ENCODE results near the gene SORL1.
A peak's percentile ranks its signal among the peaks of the same experiment; 100 is the strongest.

SORL1 gene

DNA sequence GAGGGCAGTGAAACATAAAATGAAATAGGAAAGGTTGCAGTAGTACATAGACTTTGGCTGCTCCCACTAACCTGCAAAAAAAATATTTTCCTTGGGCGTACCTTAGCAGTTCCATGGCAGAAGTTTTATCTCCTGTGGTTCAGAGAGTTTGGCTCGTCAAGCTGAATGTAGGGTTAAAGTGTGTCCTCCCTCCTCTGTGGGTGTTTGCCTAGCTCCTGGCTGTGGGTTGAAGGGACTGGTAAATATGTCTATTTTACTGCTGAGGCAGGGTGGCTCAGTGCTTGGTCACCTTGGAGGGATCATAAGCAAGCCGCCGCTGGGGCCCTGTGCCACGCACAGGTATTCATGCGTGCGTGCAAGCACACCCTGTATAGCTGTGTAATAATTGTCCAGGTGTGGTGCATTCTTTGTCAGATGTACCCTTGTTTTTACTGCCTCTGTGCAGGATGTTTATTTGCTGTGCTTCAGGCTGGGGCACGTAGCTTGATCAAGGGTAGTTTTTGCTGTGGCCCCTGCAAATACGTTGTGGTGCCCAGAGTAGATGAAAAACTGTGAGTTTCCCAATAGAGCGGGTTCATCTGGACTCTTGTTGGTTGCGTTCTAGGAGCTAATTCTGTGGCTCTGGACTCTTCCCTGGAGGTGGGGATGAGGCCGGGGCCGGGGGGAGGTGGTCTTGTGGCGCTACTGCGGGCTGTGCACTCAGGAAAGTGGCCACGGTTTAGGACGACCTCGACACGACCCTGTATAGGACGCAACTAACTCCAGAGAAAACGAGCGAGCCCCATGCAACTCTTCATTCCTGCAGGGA, 732 bp upstream of the SORL1 start:
- DNase-seq = no peak

DNA sequence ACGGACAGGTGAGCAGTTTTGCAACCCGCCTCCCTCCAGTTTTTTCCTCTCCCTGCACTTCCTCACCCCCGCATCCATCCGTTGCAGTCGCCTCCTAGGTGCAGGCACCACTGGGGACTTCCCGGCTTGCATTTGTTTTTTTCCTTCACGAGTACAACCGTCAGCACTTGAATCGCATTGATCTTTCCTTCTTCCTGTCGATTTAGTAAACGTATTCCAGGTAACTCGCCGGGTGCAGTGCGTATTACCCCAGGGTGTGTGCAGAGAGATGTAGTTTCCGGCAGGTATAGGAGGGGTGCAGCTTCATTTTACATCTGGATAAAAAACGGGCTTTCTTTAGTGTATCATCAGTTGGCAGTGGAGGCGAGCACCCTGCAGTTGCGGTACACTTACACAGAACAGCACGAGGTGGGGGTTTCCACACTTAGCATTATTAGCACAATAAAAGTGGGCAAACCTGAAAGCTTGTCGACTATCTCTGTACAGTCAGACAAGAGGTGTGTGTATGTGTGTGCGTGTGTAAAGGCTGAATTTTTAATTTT, 566 bp downstream of the SORL1 start, which contains the start of gene SORL1-AS1:
Gene SORL1-AS1, minus strand, starts transcription at position 359 of the 542 bp plus-strand sequence.
- DNase-seq = no peak

DNA sequence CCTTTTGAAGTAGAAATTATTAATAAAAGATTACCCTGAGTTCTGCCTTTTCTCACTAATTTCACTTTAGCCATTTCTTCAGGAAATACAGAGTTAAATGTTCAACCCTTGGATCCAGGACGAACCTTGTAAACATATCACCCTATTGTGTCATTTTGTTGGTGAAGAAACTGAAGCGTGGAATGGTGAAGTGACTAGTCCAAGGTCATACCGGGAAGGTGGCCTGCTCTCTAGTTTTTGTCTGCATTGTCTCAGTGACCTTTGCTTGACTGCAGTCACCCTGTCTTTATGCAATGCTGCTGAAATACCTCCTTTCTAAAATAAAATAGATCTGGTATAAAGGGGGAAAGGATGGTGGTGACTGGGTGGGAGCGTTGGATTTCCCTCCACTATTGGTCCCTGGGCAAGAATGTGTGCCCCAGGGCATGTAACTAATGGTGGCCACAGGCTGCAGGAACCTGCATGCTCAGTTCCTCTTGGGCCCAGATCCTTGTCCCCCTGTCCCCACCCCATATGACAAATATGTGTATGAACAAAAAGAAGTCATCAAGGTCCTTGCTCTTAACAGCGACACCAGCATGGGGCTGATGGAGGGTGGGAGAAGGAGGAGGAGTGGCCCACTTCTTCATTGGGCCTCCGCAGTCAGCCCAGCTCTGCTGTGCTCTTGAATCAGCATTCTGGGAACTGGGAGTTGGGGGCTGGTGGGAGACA, 1.6 kb downstream of the SORL1 start:
- DNase-seq = no peak

DNA sequence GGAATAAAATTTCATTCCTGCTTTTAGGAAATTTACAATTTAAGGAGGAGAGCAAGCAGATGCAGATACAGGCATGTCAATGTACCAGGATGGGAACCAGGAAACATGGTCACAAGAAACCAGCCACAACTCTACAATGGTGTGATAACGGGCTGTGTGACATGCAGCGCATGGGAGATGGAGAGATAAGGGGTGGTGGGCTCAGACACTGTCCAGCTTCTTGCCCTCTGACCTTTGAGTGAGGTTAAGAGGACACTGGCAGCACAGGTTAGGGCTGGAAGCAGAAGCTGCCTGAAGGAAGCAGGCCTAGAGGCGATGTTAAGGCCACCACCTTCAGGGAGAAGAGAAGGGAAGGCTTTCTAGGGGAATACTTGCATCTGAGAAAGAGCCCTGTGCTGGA, 3.0 kb downstream of the SORL1 start:
- DNase-seq = no peak

DNA sequence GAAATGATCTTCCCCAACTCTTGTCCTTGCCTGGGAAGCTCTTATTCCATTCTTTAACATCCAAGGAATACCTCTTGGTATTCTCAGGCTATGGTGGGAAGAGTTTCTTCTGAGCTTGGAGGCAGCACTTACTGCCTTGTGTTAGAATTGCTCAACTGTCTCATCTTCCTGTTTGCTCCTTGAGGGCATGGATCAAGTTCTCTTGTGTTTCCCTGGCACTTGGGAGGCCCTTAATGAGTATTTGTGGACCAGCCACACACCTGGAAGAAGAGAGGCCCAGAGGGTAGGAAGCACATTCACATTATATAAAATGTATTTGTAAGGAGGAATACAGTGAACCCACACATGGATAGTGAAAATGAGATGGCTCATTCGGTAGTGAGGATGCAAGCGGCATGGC, 4.0 kb downstream of the SORL1 start:
- no peak for DNase-seq

DNA sequence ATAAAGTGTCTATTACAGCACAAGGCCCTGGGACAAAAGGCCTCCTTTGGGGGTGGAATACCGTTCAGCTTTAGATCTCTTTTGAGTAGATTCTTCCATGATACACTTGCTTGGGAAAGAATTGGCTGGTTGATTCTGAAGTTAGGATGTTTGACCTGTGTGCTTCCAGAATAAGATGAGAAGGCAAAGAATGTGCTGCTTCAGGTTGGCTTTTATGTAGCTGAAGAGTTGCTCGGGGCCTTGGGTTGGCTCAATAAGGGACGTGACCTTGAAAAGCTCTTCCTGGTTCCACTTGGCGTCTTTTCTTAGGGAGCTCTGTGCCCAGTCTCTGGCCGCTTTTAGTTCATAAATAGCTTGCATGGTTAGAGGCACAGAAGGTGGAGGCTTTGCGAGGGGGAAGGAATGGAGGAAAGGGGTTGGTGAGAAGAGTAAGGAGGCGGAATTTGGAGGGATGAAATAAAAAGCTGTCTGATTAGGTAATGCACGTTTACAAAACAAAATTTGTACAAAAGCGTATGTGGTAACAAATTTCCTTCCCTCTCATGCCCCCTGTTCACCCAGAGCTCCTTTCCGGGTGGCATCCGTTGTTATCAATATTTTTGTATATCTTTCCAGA, 4.8 kb downstream of the SORL1 start:
- no peak for DNase-seq

DNA sequence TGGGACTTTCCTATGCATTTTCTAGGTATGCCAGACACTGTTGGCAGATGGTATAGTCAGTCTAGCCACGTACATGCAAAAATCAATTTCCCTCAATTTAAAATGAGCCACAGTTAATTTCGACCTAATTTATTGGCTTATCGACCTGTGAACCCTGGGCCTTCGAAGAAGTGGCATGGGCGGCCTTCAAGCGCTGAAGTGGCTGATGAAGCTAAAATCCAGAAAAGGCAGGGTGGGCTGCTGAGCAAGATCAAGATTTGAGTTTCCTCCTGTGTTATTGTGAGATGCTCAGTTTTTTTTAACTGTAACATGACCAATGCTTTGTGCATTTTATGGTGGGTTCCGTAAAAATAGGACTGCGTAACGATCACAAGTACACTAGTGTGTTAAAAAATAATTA, 6.4 kb downstream of the SORL1 start:
- no peak for DNase-seq

DNA sequence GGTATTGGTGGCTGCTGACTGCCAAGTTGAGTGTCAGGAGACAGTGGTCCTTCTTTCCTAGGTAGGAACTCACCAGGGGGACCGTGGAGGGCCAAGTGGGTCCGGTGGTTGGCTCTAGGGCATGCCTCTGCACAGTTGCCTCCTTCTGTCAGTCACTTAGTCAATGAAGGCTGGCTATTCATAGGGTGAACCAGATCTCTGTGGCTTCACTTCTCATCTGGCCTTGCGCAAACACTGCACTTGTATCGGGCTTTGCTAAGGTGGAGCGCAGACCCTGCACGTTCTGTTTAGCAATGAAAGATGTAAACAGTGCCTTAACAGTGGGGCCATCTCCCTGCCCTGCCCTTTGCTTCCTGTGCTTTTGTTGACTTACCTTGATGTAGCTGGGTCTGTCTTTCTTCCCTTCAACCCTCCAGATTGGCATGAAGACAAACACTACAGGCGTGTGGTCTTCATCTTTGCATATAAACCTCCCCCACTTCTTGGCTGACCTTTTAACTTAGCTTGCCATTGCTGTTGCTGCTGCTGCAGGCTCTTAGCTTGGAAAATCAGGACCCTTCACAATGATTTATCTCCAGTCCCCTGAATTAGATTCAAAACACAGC, 7.4 kb downstream of the SORL1 start:
- no peak for DNase-seq

DNA sequence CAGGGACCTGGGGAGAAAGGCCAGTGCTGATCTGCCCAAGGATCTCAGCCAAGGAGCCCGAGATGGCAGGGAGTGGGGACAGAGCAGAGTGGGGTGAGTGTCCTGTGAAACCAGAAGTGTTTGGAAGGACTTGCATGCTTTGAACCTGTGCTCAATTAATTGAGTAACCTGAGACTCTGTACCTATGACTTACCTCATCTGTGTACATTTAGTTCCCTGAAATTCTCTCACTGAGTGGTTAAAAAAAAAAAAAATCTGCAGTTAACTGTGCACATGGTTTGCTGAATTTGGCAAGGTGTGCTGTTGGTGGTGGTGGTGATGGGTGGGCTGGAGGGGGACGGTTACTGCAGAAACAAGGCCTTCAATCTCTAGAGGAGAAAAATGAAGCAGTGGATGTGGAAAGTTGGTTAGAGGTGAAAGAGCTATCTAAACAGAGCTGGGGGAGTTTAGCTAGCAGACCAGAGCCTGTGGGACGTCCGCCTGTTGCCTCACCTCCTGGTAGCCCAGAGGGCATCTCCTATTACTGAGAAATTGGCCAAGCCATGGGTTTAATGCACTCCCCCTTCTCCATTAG, 8.9 kb downstream of the SORL1 start:
- DNase-seq = no peak

DNA sequence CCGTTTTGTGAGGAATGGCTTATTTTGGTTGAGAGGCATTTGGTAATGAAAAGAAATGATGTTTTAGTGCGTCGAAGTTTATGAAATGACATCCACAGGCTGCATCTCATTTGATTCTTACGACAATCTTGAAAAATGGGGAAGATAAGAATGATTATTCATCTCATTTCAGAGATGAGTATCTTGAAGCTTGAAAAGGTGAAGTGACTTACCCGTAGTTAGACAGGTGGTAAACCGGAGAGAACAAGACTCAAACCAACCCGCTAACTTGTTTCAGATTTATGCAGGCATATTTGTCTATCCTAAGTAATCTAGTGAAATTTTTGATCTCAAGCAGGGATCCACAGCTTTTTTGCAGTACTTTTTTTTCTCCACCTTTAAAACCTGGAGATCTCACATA, 9.7 kb downstream of the SORL1 start:
- DNase-seq = no peak

DNA sequence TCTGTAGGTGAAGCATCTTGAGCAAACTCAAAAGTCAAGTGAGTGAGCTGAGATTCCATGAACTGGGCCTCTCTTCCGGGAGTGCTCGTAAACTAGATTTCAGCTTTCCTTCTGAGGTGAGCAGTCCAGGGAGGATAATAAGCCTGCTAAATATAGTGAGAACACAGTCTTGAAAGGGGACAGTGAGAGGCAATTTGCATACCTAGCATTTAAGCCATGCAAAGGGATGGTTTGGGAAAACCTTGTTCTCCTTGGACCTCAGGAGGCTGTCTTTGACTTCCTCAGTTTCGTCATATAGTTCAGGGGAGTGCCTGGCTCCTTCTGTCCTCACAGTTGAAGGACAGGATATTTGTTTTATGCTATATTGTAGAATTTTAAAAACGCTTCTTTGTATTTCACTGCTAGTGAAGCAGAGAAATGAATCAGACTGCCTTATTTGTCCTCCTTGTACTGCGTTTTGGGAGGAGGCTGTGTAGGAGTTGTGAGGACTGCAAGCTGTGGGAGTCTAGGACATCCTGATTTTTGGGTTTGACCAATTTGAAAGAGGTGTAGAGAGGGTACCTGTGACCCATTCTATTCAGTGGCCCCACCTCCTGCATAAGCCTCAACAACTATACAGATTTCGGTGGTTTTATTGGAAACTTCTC, 11.7 kb downstream of the SORL1 start:
- no peak for DNase-seq

DNA sequence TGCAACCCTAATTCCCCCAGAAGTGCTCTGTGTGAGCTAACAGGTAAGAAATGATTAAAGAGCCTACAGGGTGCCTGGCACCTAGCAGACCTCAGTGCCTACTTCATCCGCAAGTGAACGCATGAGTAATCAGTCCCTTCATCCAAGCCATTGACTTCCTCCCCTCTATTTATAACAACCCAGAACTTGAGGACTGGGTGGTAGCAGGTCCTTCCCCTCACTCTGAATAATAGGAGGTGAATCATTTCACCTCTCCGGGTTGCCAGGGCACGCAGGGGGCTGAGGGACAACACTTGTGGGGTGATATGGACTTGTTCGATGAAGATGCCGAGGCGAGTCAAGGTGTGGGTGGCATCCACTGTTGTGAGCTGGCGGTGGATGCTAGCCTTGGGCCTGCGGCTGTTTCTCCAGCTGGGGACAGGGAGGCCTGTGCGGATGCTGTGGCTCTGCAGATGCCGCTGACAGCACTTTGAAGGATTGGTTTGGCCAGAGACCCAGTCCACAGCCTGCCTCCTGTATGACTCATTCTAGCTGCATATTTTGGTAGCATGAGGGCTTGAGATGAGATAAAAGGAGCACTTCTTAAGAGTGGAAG, 12.3 kb downstream of the SORL1 start:
- peak; percentile 46 for DNase-seq

DNA sequence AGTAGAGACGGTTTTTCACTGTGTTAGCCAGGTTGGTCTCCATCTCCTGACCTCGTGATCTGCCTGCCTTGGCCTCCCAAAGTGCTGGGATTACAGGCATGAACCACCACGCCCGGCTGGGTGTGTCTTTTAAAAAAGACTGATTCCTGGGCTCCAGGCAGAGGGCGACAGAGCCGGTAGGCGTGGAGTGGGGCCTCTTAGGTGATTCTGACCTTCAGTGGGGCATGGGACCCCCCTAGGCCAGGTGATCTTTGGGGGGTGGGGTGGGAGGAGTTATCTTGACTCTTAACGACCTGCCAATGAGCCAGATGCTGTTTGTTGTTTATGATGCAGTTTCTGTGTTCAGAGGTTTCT, 13.6 kb downstream of the SORL1 start:
- no peak for DNase-seq

DNA sequence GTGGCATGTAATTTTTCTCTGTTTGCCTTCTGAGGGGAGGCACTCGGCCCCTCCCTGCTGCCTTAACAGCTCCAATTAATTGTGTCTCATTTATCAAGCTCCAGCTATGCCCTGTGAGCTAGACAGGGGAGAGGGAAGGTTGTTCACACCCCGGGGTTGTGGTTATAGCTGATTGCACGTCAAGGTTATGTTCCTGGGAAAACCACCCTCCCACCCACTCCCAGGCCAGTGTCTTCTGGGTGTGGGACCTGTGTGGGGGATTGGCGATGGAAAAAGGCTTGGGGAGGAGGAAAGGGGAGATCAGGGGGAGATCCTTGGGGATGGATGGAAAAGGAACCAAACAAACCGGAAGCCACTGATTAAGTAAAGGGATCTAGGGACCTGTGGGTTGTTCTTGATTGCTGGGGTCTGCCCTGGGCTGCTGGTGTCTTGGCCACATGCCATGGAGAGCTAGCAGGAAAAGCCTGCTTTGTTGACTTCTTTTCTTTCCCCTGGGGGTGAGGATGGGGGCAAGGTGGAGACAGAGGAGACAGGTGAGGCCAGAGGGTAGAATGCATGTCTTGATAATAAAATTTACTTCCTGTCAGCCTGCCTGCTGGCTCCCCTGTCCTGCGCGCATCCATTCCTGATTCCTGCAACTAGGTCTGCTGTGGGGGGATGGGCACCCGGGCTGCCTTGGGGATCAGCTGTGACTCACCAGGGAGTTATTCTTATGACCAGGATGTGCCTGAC, 14.1 kb downstream of the SORL1 start:
- DNase-seq = peak; percentile 61

DNA sequence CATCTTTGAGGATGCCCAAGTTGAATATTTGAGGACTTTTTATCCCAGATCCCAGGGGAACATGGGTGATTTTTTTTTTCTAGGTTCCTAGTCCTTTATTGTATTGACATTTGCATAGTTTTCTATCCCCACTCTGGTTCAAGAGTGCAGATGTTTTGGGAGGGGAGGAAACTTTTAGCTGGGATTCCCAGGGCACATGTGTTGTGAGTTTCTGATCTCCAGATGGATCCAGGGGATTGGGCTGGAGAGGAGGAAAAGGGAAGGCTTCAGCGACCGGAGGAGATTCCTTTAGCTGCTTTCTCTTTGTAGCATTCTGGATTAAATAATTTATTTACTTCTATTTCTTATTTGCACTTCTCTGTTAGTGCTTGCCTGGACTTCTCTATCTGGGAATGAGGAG, 15.4 kb downstream of the SORL1 start:
- no peak for DNase-seq

DNA sequence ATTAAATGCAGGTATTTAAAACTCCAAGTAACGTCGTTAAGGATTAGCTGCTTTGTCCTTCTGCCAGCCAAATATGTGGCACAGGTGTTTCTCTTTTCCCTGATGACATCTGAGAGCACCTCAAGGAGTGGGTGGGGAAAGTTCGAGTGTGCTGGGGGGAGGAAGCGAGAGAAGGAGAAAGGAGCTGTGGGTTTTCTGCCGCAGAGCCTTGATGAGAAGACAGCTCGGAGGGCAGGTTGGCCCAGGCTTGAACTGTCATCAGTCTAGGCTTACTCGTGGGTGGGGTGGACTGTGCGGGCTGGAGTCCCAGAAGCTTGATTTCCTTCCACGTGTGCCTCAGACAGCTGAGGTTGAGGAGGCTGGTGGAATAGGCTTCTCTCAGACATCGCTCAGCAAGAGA, 15.9 kb downstream of the SORL1 start:
- no peak for DNase-seq

DNA sequence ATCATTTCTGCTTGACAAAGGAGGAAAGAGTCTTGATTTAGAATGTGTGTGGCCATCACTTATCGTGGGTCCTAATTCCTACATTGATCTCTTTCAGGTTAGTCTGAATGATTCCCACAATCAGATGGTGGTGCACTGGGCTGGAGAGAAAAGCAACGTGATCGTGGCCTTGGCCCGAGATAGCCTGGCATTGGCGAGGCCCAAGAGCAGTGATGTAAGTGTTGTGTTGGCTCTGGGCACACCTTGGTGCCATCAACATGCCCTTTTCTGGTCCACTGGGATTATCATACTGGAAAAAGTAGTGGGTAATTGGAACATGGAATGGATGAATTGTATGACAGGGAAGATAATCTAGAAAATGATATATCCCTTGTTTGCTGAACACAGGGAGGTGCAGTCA, 17.8 kb downstream of the SORL1 start:
- DNase-seq = no peak

DNA sequence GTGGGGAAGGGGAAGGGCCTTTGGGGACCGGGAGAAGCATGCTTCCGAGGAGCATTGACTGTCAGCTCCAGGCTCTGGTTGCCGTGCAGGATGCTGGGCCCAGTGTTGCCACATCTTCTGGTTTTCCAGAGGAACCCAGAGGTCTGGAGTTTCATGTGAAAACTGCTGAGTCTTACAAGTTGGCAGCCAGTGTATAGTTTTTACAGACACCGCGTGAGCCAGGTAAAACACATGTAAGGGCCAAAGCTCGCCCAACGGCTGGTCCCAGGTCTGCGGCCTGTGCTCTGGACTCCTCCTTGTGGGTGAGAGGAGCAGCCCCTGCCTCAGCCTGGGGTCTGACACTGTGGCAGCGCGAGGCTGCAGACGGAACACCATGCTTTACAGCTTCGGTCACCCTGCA, 19.1 kb downstream of the SORL1 start:
- DNase-seq = no peak

DNA sequence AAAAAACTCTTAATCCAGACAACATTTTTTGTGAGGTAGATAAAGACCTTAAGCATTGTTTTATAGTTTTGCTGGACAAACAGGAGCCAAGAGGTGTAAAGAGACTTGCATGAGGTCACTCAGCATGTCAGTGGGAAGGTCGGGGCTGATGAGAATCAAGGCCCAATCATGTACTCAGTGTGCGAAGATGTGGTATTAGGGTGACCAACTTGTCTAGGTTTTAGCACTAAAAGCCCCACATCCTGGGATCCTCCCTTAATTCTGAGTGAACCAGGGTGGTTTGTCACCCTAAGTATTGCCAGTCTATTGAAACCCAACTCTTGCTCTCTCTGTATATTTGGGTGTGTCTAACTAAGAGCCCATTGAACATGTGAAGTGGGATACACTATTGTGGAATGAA, 20.2 kb downstream of the SORL1 start:
- DNase-seq = no peak

DNA sequence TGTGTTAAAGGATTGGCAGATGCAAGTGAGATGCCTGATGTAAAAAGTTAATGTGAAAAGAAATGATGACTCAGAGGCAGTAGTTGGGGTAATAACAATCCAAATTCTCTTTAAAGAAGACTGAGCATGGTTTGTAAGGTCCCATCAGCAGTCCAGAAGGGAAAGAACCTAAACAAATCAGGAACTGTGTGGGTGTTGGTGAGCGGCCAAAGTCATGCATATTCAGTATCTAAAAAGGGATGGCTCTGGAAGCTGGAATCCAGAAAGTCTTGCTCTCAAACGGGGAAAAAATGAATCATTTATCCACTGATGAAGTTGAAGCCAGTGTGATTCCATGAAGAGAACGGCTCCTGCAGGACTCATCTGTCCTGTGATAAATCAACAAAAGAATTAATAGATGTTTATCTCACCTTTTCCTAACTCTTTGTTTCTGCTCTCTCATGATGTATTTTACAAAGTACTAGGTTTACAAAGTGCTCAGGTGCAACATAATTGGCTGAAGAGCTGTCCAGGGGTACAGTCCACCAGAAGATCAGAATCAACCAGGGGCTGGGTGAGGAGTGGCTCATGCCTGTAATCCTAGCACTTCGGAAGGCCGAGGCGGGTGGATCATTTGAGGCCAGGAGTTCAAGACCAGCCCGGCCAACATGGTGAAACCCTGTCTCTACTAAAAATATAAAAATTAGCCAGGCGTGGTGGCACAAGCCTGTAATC, 21.1 kb downstream of the SORL1 start:
- DNase-seq = no peak

DNA sequence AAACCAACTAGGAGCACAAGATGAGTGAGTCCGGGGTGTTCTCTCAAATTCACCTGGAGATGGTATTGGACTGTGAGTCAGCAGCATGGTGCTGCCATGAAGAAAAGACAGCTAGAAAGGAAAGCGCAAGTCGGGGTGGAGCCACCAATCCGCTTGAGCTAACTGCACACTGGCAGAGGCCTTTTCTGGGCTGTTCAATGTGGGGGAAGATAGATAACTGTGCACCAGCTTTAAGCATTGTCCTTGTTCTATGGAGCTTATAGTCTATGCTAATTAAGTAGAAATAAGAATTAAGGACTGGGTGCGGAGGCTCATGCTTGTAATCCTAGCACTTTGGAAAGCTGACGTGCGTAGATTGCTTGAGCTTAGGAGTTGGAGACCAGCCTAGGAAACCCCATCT, 22.6 kb downstream of the SORL1 start:
- DNase-seq = no peak
